GM23248 (cell line): ENCODE data around the gene DLG1.

Source experiments
- EZH2 ChIP-seq: fragments of 200-600 bp; sonication (generic); IDR thresholded peaks from 2 replicates; pipeline ENCODE4 v1.6.1; 2018; ENCODE audit warnings: antibody characterized with exemption, mild to moderate bottlenecking; ENCODE audit not compliant: insufficient read depth, poor library complexity, severe bottlenecking
- EZH2phosphoT487 ChIP-seq: fragments of 200-600 bp; sonication (generic); IDR thresholded peaks from 2 replicates; pipeline ENCODE4 v1.6.1; 2018; ENCODE audit warnings: antibody characterized with exemption, moderate library complexity, mild to moderate bottlenecking, low read depth; ENCODE audit not compliant: insufficient read depth

- no peak for TF ChIP-seq EZH2phosphoT487
- no peak for TF ChIP-seq EZH2
Measured at GRCh38 chr3:197289726-197290125, 8.7 kb downstream of the DLG1 start.
